HG03064 (cell line): Measurements from ENCODE around the gene PIK3R6.

Source experiments
- ATAC-seq: cut with Tn5 transposase; IDR thresholded peaks from one replicate; pipeline ENCODE4 v1.9.1; 2021; ENCODE audit warnings: low read depth; ENCODE audit not compliant: unreplicated experiment

PIK3R6 gene

GRCh38 chr17:8867361-8867981 is at the start of gene PIK3R6:
Gene PIK3R6, minus strand, starts transcription at chr17:8867674. Its CDS starts 17,880 bp downstream, at chr17:8849794.
- peak; percentile 50 for ATAC-seq

GRCh38 chr17:8916466-8916865 is 49.0 kb upstream of the PIK3R6 start:
- no peak for ATAC-seq

GRCh38 chr17:8914554-8914953 is 47.1 kb upstream of the PIK3R6 start:
- ATAC-seq = no peak

GRCh38 chr17:8913879-8914278 is 46.4 kb upstream of the PIK3R6 start:
- ATAC-seq = no peak

GRCh38 chr17:8913091-8913490 is 45.6 kb upstream of the PIK3R6 start:
- no peak for ATAC-seq

GRCh38 chr17:8912084-8912981 is 44.9 kb upstream of the PIK3R6 start:
- no peak for ATAC-seq

GRCh38 chr17:8910969-8911604 is 43.6 kb upstream of the PIK3R6 start:
- ATAC-seq = no peak

- no peak for ATAC-seq
These were observed 42.3 kb upstream of the PIK3R6 start for GRCh38 chr17:8909586-8910270.

GRCh38 chr17:8905331-8905730 is 37.9 kb upstream of the PIK3R6 start:
- no peak for ATAC-seq

- ATAC-seq = no peak
These were observed 37.2 kb upstream of the PIK3R6 start for GRCh38 chr17:8904686-8905085.

- ATAC-seq = no peak
These were observed 36.7 kb upstream of the PIK3R6 start for GRCh38 chr17:8904201-8904600.

- ATAC-seq = no peak
These were observed 33.4 kb upstream of the PIK3R6 start for GRCh38 chr17:8900626-8901585.

- no peak for ATAC-seq
These were observed 32.7 kb upstream of the PIK3R6 start for GRCh38 chr17:8900207-8900606.

- ATAC-seq = no peak
These were observed 31.2 kb upstream of the PIK3R6 start for GRCh38 chr17:8898636-8899035.

GRCh38 chr17:8898126-8898525 is 30.7 kb upstream of the PIK3R6 start:
- ATAC-seq = no peak

- no peak for ATAC-seq
These were observed 29.5 kb upstream of the PIK3R6 start for GRCh38 chr17:8896641-8897635.

GRCh38 chr17:8896087-8896486 is 28.6 kb upstream of the PIK3R6 start:
- no peak for ATAC-seq
